GM12878 (cell line): ENCODE data around the gene SLC34A1. TPM values are rescaled to one million over a fixed set of nuclear protein-coding genes. Genes with fewer than 3 reads are reported as not detected.
A peak's percentile ranks its signal among the peaks of the same experiment; 100 is the strongest.

Experiments used
- ATF7 ChIP-seq: fragments of 450-650 bp; IDR thresholded peaks from 2 replicates; pipeline ENCODE4 v1.6.1; 2016; ENCODE audit warnings: low read depth, mild to moderate bottlenecking
- BHLHE40 ChIP-seq, 2 experiments: fragments of 450-650 bp in 1 of 2; IDR thresholded peaks; 2 replicates each; pipeline ENCODE4 v1.6.1; 2011 to 2017; ENCODE audit warnings: low read depth in 2 of 2, borderline replicate concordance in 1 of 2, improper control_type of control experiment in 1 of 2, low read length in 1 of 2, mild to moderate bottlenecking in 1 of 2
- CBFB ChIP-seq: IDR thresholded peaks from 2 replicates; pipeline ENCODE4 v1.6.1; 2016; ENCODE audit warnings: antibody characterized with exemption, low read depth
- CBX3 ChIP-seq: fragments of 200-600 bp; sonication (generic); IDR thresholded peaks from 2 replicates; pipeline ENCODE4 v1.6.1; 2016; ENCODE audit warnings: low read depth, borderline replicate concordance
- CBX5 ChIP-seq: sonication (generic); IDR thresholded peaks from 2 replicates; pipeline ENCODE4 v1.6.1; 2016; ENCODE audit warnings: low read depth, moderate library complexity, mild to moderate bottlenecking, inconsistent platforms
- CREM ChIP-seq: IDR thresholded peaks from 2 replicates; pipeline ENCODE4 v1.6.1; 2014; ENCODE audit warnings: antibody characterized with exemption, low read depth
- ELK1 ChIP-seq: IDR thresholded peaks from 2 replicates; pipeline ENCODE4 v1.6.1; 2012; ENCODE audit warnings: low read depth, low read length, improper control_type of control experiment
- ETV6 ChIP-seq, 2 experiments: fragments of 450-650 bp in 1 of 2; IDR thresholded peaks in 1 of 2; conservative IDR thresholded peaks in 1 of 2; 2 replicates each; pipeline ENCODE4 v1.6.1; 2014; ENCODE audit warnings: antibody characterized with exemption in 1 of 2, borderline replicate concordance in 1 of 2, low read depth in 1 of 2, mild to moderate bottlenecking in 1 of 2, moderate library complexity in 1 of 2
- GABPA ChIP-seq: IDR thresholded peaks from 2 replicates; pipeline ENCODE4 v1.6.1; 2014; ENCODE audit warnings: antibody characterized with exemption, low read depth, mild to moderate bottlenecking, inconsistent platforms
- HDAC2 ChIP-seq: fragments of 200-600 bp; sonication (generic); IDR thresholded peaks from 2 replicates; pipeline ENCODE4 v1.6.1; 2017
- HDAC6 ChIP-seq: fragments of 200-600 bp; sonication (generic); IDR thresholded peaks from one replicate; pipeline ENCODE4 v1.8.0; 2017; ENCODE audit warnings: antibody characterized with exemption; ENCODE audit not compliant: unreplicated experiment
- IKZF2 ChIP-seq, 2 experiments: fragments of 450-650 bp; IDR thresholded peaks; 2 replicates each; pipeline ENCODE4 v1.6.1; 2017; ENCODE audit warnings: mild to moderate bottlenecking in 2 of 2, moderate library complexity in 2 of 2
- MXI1 ChIP-seq: fragments of 150-350 bp; IDR thresholded peaks from 2 replicates; pipeline ENCODE4 v1.6.1; 2011; ENCODE audit warnings: low read depth, mild to moderate bottlenecking, inconsistent platforms, low read length, improper control_type of control experiment
- NFXL1 ChIP-seq: fragments of 450-650 bp; IDR thresholded peaks from 2 replicates; pipeline ENCODE4 v1.6.1; 2017; ENCODE audit warnings: antibody characterized with exemption, mild to moderate bottlenecking, borderline replicate concordance
- NFYB ChIP-seq: IDR thresholded peaks from 2 replicates; pipeline ENCODE4 v1.6.1; 2011; ENCODE audit warnings: low read depth, mild to moderate bottlenecking, low read length, improper control_type of control experiment, moderate library complexity; ENCODE audit not compliant: insufficient read depth
- NR2C1 ChIP-seq: fragments of 450-650 bp; IDR thresholded peaks from 2 replicates; pipeline ENCODE4 v1.6.1; 2017; ENCODE audit warnings: antibody characterized with exemption, mild to moderate bottlenecking, moderate library complexity
- PML ChIP-seq: IDR thresholded peaks from 2 replicates; pipeline ENCODE4 v1.6.1; 2012; ENCODE audit warnings: low read length, inconsistent platforms
- POLR2A ChIP-seq: IDR thresholded peaks from 2 replicates; pipeline ENCODE4 v1.6.1; 2011; ENCODE audit warnings: low read depth, mild to moderate bottlenecking, low read length
- POU2F2 ChIP-seq: IDR thresholded peaks from 3 replicates; pipeline ENCODE4 v1.6.1; 2011; ENCODE audit warnings: low read depth, mild to moderate bottlenecking, low read length, borderline replicate concordance
- PRDM15 ChIP-seq: fragments of 450-650 bp; formaldehyde crosslinking; IDR thresholded peaks from 2 replicates; pipeline ENCODE4 v1.4.0; 2020; ENCODE audit warnings: mild to moderate bottlenecking, moderate library complexity
- RB1 ChIP-seq: fragments of 450-650 bp; formaldehyde crosslinking; IDR thresholded peaks from 2 replicates; pipeline ENCODE4 v1.6.1; 2017; ENCODE audit warnings: mild to moderate bottlenecking, borderline replicate concordance
- SP1 ChIP-seq: IDR thresholded peaks from one replicate; pipeline ENCODE4 v1.6.1; 2011; ENCODE audit warnings: low read depth, low read length
- SRF ChIP-seq, 2 experiments: IDR thresholded peaks; 2 replicates each; pipeline ENCODE4 v1.6.1; 2011; ENCODE audit warnings: low read depth in 2 of 2, low read length in 2 of 2, mild to moderate bottlenecking in 1 of 2, moderate library complexity in 1 of 2
- TAF1 ChIP-seq: IDR thresholded peaks from 2 replicates; pipeline ENCODE4 v1.6.1; 2011; ENCODE audit warnings: mild to moderate bottlenecking, low read depth, low read length, borderline replicate concordance
- TARDBP ChIP-seq: IDR thresholded peaks from 2 replicates; pipeline ENCODE4 v1.6.1; 2016; ENCODE audit warnings: borderline replicate concordance
- TBL1XR1 ChIP-seq: IDR thresholded peaks from 2 replicates; pipeline ENCODE4 v1.6.1; 2012; ENCODE audit warnings: low read depth, low read length, improper control_type of control experiment
- polyA plus RNA-seq, 11 experiments: library from polyadenylated mRNA; depleted of rRNA in 4 of 11; unstranded in 6 of 11; stranded (reverse) in 5 of 11; fragments of >200 nt; fragmentation: Nextera tagmentation in 4 of 11; fragmentation: Illumina TruSeq in 1 of 11; extraction: Ambion mirVana in 4 of 11; extraction: Trizol in 1 of 11; gene quantifications; 1 replicate in 1 of 11; 2 replicates in 10 of 11; pipeline versions ENCODE4 v1.2.1 to v1.2.3, GENCODE V29; 2011 to 2016; ENCODE audit warnings: inconsistent platforms in 2 of 11, missing spikeins in 2 of 11, low read depth in 1 of 11
- total RNA-seq, 4 experiments: library from RNA; depleted of rRNA in 3 of 4; stranded (reverse); fragments of >200 nt in 3 of 4; fragmentation: Illumina TruSeq in 1 of 4; extraction: Trizol in 1 of 4; gene quantifications; 2 replicates each; pipeline versions ENCODE4 v1.2.1 to v1.2.3, GENCODE V29; 2013 to 2021

SLC34A1 gene
- total and polyA plus RNA-seq, 10 of the 15 experiments (the other 5 are each of a cell fraction or from before 2014, with no cell fraction given) = 0.03 to 0.14 (median 0.09) TPM; not detected in 2

- TF ChIP-seq BHLHE40 (IDR thresholded peaks at IDR 0.05; ENCODE audit: borderline replicate concordance in 1 of 2, low read depth in 2 of 2, low read length in 1 of 2) (peak; percentile 23 to 64; a peak in 2 of 4 replicates), NR2C1 (peak; percentile 76), TARDBP (peak; percentile 66), ELK1 (peak; percentile 91), CBX3 (no peak), GABPA (peak; percentile 99), PML (peak; percentile 80; the same call in 1 of the 2 replicates), MXI1 (peak; percentile 65), CBX5 (no peak), PRDM15 (CRISPR knock-in tag) (no peak), TBL1XR1 (peak; percentile 58; the same call in 1 of the 2 replicates), CREM (peak; percentile 76; the same call in 1 of the 2 replicates), NFYB (peak; percentile 100), POU2F2 (no peak; the same call in 2 of the 3 replicates), ATF7 (peak; percentile 57), TAF1 (peak; percentile 90), IKZF2 (IDR thresholded peaks at IDR 0.05) (peak in 1 of 2 experiments; percentile 42; a peak in 1 of 4 replicates), CBFB (peak; percentile 76; the same call in 1 of the 2 replicates), SP1 (peak; percentile 97), ETV6 (conservative IDR thresholded peaks at IDR 0.05 in 1 of 2, IDR thresholded peaks at IDR 0.05 in 1 of 2; ENCODE audit: borderline replicate concordance in 1 of 2, low read depth in 1 of 2) (peak in 1 of 2 experiments; percentile 65; a peak in 1 of 4 replicates), HDAC2 (peak; percentile 99), NFXL1 (no peak), SRF (IDR thresholded peaks at IDR 0.05; ENCODE audit: low read depth in 2 of 2, low read length in 2 of 2) (peak; percentile 54 to 85; a peak in 3 of 4 replicates), HDAC6 (no peak), RB1 (0 out of 2 replicates have a peak, but pooled peaks have one; percentile 92), POLR2A (peak; percentile 88)
Observed at GRCh38 chr5:177351392-177352329, 32.6 kb upstream of the SLC34A1 start, which contains the start of gene LMAN2 (continued).
